IMR-90 (cell line): ENCODE data around the gene ARAP3. TPM values are rescaled to one million over a fixed set of nuclear protein-coding genes. Genes with fewer than 3 reads are reported as not detected.

ENCODE experiments used
- ATAC-seq: fragments of 200-7000 bp; cut with Tn5 transposase; 2 replicates; pipeline ENCODE4 v1.9.1; 2020; ENCODE audit warnings: low read depth, mild to moderate bottlenecking, moderate library complexity
- BruUV-seq: library from RNA; stranded (reverse); fragments of 400-500 nt; replicated peaks from 2 replicates; lab custom pipeline; 2021; lab: Mats Ljungman, UMichigan
- CTCF ChIA-PET: fragments of 300-600 bp; formaldehyde crosslinking; extraction: SDS; loops from one replicate; lab custom pipeline; 2021; ENCODE audit warnings: antibody characterized with exemption; lab: Yijun Ruan, JAX
- POLR2A ChIA-PET: fragments of 300-600 bp; sonication (Branson Sonifier 250); formaldehyde crosslinking; loops from one replicate; lab custom pipeline; 2022; ENCODE audit warnings: antibody characterized with exemption; ENCODE audit not compliant: unreplicated experiment; lab: Charles Lee
- DNase-seq: peaks from one replicate; pipeline ENCODE4 v3.0.0; 2013
- H2AFZ ChIP-seq: replicated peaks from 2 replicates; pipeline ENCODE3; 2013; ENCODE audit warnings: low read length, mild to moderate bottlenecking; ENCODE audit not compliant: poor library complexity
- H2AK5ac ChIP-seq: 2 replicates; pipeline ENCODE4 v1.6.1; 2013; ENCODE audit warnings: low read depth, low read length, inconsistent platforms
- H2AK9ac ChIP-seq: replicated peaks from 2 replicates; pipeline ENCODE3; 2013; ENCODE audit warnings: mild to moderate bottlenecking, low read depth, low read length, moderate library complexity; ENCODE audit not compliant: poor library complexity
- H2BK120ac ChIP-seq: 2 replicates; pipeline ENCODE4 v1.6.1; 2013; ENCODE audit warnings: low read depth, low read length, inconsistent platforms
- H2BK15ac ChIP-seq: 3 replicates; pipeline ENCODE4 v1.6.1; 2013; ENCODE audit warnings: low read depth, low read length, inconsistent platforms
- H2BK20ac ChIP-seq: 2 replicates; pipeline ENCODE4 v1.6.1; 2013; ENCODE audit warnings: low read depth, mild to moderate bottlenecking, inconsistent platforms, low read length, moderate library complexity
- H2BK5ac ChIP-seq: 2 replicates; pipeline ENCODE4 v1.6.1; 2013; ENCODE audit warnings: mild to moderate bottlenecking, low read depth, low read length, inconsistent platforms; ENCODE audit not compliant: poor library complexity, severe bottlenecking
- H3K14ac ChIP-seq: replicated peaks from 2 replicates; pipeline ENCODE4 v1.6.1; 2013; ENCODE audit warnings: low read depth, low read length, inconsistent platforms
- H3K18ac ChIP-seq: 2 replicates; pipeline ENCODE4 v1.6.1; 2013; ENCODE audit warnings: low read depth, low read length, control low read depth
- H3K23ac ChIP-seq: 2 replicates; pipeline ENCODE4 v1.6.1; 2013; ENCODE audit warnings: low read depth, low read length, inconsistent platforms
- H3K27ac ChIP-seq: 2 replicates; pipeline ENCODE4 v1.5.1; 2013; ENCODE audit warnings: mild to moderate bottlenecking, control low read depth, low read length; ENCODE audit not compliant: insufficient read depth
- H3K27me3 ChIP-seq: 2 replicates; pipeline ENCODE4 v1.6.1; 2013; ENCODE audit warnings: low read length; ENCODE audit not compliant: control insufficient read depth, insufficient read depth
- H3K36me3 ChIP-seq: 2 replicates; pipeline ENCODE4 v1.6.1; 2013; ENCODE audit warnings: low read length, mixed read lengths; ENCODE audit not compliant: control insufficient read depth, insufficient read depth
- H3K4ac ChIP-seq: 2 replicates; pipeline ENCODE4 v1.6.1; 2013; ENCODE audit warnings: low read depth, low read length, inconsistent platforms
- H3K4me1 ChIP-seq: 2 replicates; pipeline ENCODE4 v1.6.1; 2013; ENCODE audit warnings: low read length, mixed read lengths; ENCODE audit not compliant: control insufficient read depth, insufficient read depth
- H3K4me2 ChIP-seq: 2 replicates; pipeline ENCODE4 v1.6.1; 2013; ENCODE audit warnings: low read depth, mild to moderate bottlenecking, control low read depth, low read length, moderate library complexity
- H3K4me3 ChIP-seq: 2 replicates; pipeline ENCODE4 v1.5.1; 2013; ENCODE audit warnings: low read depth, mild to moderate bottlenecking, control low read depth, low read length, moderate library complexity; ENCODE audit not compliant: insufficient read depth
- H3K56ac ChIP-seq: 2 replicates; pipeline ENCODE4 v1.6.1; 2013; ENCODE audit warnings: low read length, inconsistent platforms; ENCODE audit not compliant: insufficient read depth; ENCODE audit errors: extremely low read depth
- H3K79me1 ChIP-seq, 2 experiments: 2 replicates each; pipeline ENCODE4 v1.6.1; 2013; ENCODE audit warnings: low read length in 2 of 2, inconsistent platforms in 1 of 2, low read depth in 1 of 2
- H3K9ac ChIP-seq: 2 replicates; pipeline ENCODE4 v1.6.1; 2013; ENCODE audit warnings: low read depth, low read length, control low read depth
- H3K9me1 ChIP-seq: 2 replicates; pipeline ENCODE4 v1.6.1; 2013; ENCODE audit warnings: low read length, inconsistent platforms; ENCODE audit not compliant: insufficient read depth
- H3K9me3 ChIP-seq: 2 replicates; pipeline ENCODE4 v1.6.1; 2013; ENCODE audit warnings: low read length; ENCODE audit not compliant: control insufficient read depth, insufficient read depth
- H4K20me1 ChIP-seq: 2 replicates; pipeline ENCODE4 v1.6.1; 2013; ENCODE audit warnings: low read length, inconsistent platforms; ENCODE audit not compliant: insufficient read depth
- H4K5ac ChIP-seq: 2 replicates; pipeline ENCODE4 v1.6.1; 2013; ENCODE audit warnings: mild to moderate bottlenecking, low read depth, low read length, control low read depth
- H4K8ac ChIP-seq, 2 experiments: 2 replicates each; pipeline ENCODE4 v1.6.1; 2013; ENCODE audit warnings: low read depth in 2 of 2, low read length in 2 of 2, control low read depth in 1 of 2, inconsistent platforms in 1 of 2
- H4K91ac ChIP-seq: 2 replicates; pipeline ENCODE4 v1.6.1; 2013; ENCODE audit warnings: low read depth, low read length, inconsistent platforms; ENCODE audit not compliant: insufficient read depth
- BHLHE40 ChIP-seq: fragments of 150-350 bp; IDR thresholded peaks from 2 replicates; pipeline ENCODE4 v1.6.1; 2016; ENCODE audit warnings: mild to moderate bottlenecking, low read depth, low read length
- CEBPB ChIP-seq: IDR thresholded peaks from 2 replicates; pipeline ENCODE4 v1.6.1; 2012; ENCODE audit warnings: low read depth, low read length, improper control_type of control experiment
- CTCF ChIP-seq: conservative IDR thresholded peaks from 2 replicates; pipeline ENCODE4 v1.5.1; 2012; ENCODE audit warnings: mild to moderate bottlenecking, low read depth, low read length, improper control_type of control experiment
- ELK1 ChIP-seq: fragments of 150-350 bp; IDR thresholded peaks from 2 replicates; pipeline ENCODE4 v1.6.1; 2016; ENCODE audit warnings: low read depth, mild to moderate bottlenecking, low read length, moderate library complexity, borderline replicate concordance
- FOS ChIP-seq: fragments of 150-350 bp; IDR thresholded peaks from 2 replicates; pipeline ENCODE4 v1.6.1; 2016; ENCODE audit warnings: low read depth, low read length
- MAFK ChIP-seq: IDR thresholded peaks from 2 replicates; pipeline ENCODE4 v1.6.1; 2012; ENCODE audit warnings: low read depth, low read length, improper control_type of control experiment
- MAZ ChIP-seq: IDR thresholded peaks from 2 replicates; pipeline ENCODE4 v1.6.1; 2012; ENCODE audit warnings: low read depth, mild to moderate bottlenecking, low read length, improper control_type of control experiment, moderate library complexity, borderline replicate concordance
- MXI1 ChIP-seq: IDR thresholded peaks from 2 replicates; pipeline ENCODE4 v1.6.1; 2012; ENCODE audit warnings: low read depth, mild to moderate bottlenecking, low read length, moderate library complexity, borderline replicate concordance
- NFE2L2 ChIP-seq: fragments of 150-350 bp; IDR thresholded peaks from 2 replicates; pipeline ENCODE4 v1.6.1; 2016; ENCODE audit warnings: low read depth, mild to moderate bottlenecking, low read length
- POLR2A ChIP-seq: IDR thresholded peaks from 2 replicates; pipeline ENCODE4 v1.6.1; 2012; ENCODE audit warnings: mild to moderate bottlenecking, low read depth, low read length
- RAD21 ChIP-seq: IDR thresholded peaks from 2 replicates; pipeline ENCODE4 v1.6.1; 2012; ENCODE audit warnings: low read length, improper control_type of control experiment
- RCOR1 ChIP-seq: IDR thresholded peaks from 2 replicates; pipeline ENCODE4 v1.6.1; 2012; ENCODE audit warnings: mild to moderate bottlenecking, low read length, improper control_type of control experiment; ENCODE audit not compliant: insufficient replicate concordance
- RFX5 ChIP-seq: IDR thresholded peaks from 2 replicates; pipeline ENCODE4 v1.8.0; 2012; ENCODE audit warnings: low read depth, mild to moderate bottlenecking, low read length, moderate library complexity
- USF2 ChIP-seq: fragments of 150-350 bp; IDR thresholded peaks from 2 replicates; pipeline ENCODE4 v1.6.1; 2017; ENCODE audit warnings: mild to moderate bottlenecking, antibody characterized with exemption, low read length, low read depth
- WGBS, 2 experiments: methylation state at CpG; one replicate each; pipeline versions ENCODE4 v1.1.5 to v1.1.7; 2013; ENCODE audit warnings: missing lambda C conversion rate in 2 of 2; ENCODE audit not compliant: insufficient read length in 1 of 2; ENCODE audit errors: extremely low coverage in 2 of 2; 5-methylcytosine and 5-hydroxymethylcytosine counted together
- dilution Hi-C: fragments of 300-500 bp; cut with HindIII; formaldehyde crosslinking; loops from one replicate; pipeline ENCODE4 v1.14.3; 2018; ENCODE audit warnings: low sequenced_read_pairs; ENCODE audit not compliant: unreplicated experiment
- in situ Hi-C: fragments of 300-500 bp; cut with MboI; formaldehyde crosslinking; loops from 3 replicates; pipeline ENCODE4 v1.14.3; 2019; ENCODE audit warnings: low sequenced_read_pairs, inconsistent platforms, mixed read lengths
- intact Hi-C: fragments of 100-400 bp; cut with micrococcal nuclease; formaldehyde crosslinking; loops from 2 replicates; pipeline ENCODE4 v1.10.0; 2022
- polyA plus RNA-seq, 3 experiments: library from polyadenylated mRNA; depleted of rRNA; stranded (reverse); fragments of >200 nt; gene quantifications; 2 replicates each; pipeline ENCODE4 v1.2.3, GENCODE V29; 2012; ENCODE audit warnings: low replicate concordance in 1 of 3
- total RNA-seq: library from RNA; depleted of rRNA; stranded (reverse); fragments of >200 nt; gene quantifications from 2 replicates; pipeline ENCODE4 v1.2.3, GENCODE V29; 2012

The ARAP3 gene
- total and polyA plus RNA-seq, 2 of the 4 experiments (the other 2 are of a cell fraction): 2.2 to 6.9 TPM

GRCh38 chr5:141703133-141703561 lies 21.1 kb upstream of the ARAP3 start:
- Histone ChIP-seq H4K5ac (no peak overlapping the region), H2BK120ac (no peak overlapping the region), H3K9ac (no peak overlapping the region), H3K27me3 (peaks cover 88% of the 10 kb centered on the region), H2BK5ac (no peak overlapping the region), H3K4me3 (peak overlapping the region; percentile 49; the same call in 1 of the 2 replicates), H3K14ac (no peak overlapping the region), H3K9me3 (no peaks in the 10 kb centered on the region), H3K4me1 (no peaks in the 10 kb centered on the region), H2BK20ac (no peak overlapping the region), H2AFZ (peak overlapping the region; percentile 57), H4K20me1 (no peaks in the 10 kb centered on the region; the same call in none of the 2 replicates), H3K9me1 (no peaks in the 10 kb centered on the region; the same call in 1 of the 2 replicates), H4K8ac (no peak overlapping the region), H2BK15ac (no peak overlapping the region), H3K36me3 (no peaks in the 10 kb centered on the region), H3K4me2 (peak overlapping the region; percentile 92), H3K27ac (no peak overlapping the region), H3K4ac (no peak overlapping the region), H2AK9ac (no peak overlapping the region), H3K18ac (no peak overlapping the region), H3K56ac (no peak overlapping the region), H2AK5ac (no peak overlapping the region), H4K91ac (no peak overlapping the region), H3K79me1 (no peaks in the 10 kb centered on the region), H3K23ac (no peak overlapping the region; the same call in 1 of the 2 replicates)
- no peak for DNase-seq
- 40% methylated on average over 3 of the region's 16 CpGs; no CpG with 5 or more reads in 1 of the 2 experiments for WGBS, 2 experiments
- in situ Hi-C loops (no loop called here), intact Hi-C loops (loop anchor here (5.0 kb wide), 1 partner anchor 109 kb away; no protein-coding TSS in a partner anchor), dilution Hi-C loops (no loop called here)
- TF ChIP-seq USF2: no peak
- TF ChIP-seq RFX5: no peak
- no peak for TF ChIP-seq ELK1
- no peak for TF ChIP-seq MAZ
- TF ChIP-seq MXI1: no peak
- no peak for TF ChIP-seq BHLHE40
- TF ChIP-seq CEBPB: no peak
- no peak for TF ChIP-seq MAFK
- no peak for TF ChIP-seq CTCF
- no peak for TF ChIP-seq RAD21
- no peak for TF ChIP-seq RCOR1
- no peak for TF ChIP-seq POLR2A
- no peak for TF ChIP-seq NFE2L2
- no peak for TF ChIP-seq FOS
- POLR2A ChIA-PET: no interaction called here
- CTCF ChIA-PET: interaction anchor here (0.7 to 4.0 kb wide), 4 partner anchors 11 to 258 kb away, joined by 3 to 28 read pairs (median 10); partner anchors contain the start of gene PCDH1
- no peak for ATAC-seq
- BruUV-seq: no TSS peak
